Endodermal cell (in vitro differentiated cells): ENCODE data around the gene BARX2. TPM values are rescaled to one million over a fixed set of nuclear protein-coding genes. Genes with fewer than 3 reads are reported as not detected.
A peak's percentile ranks its signal among the peaks of the same experiment; 100 is the strongest.
"Not testable (repeated sequence)": the region's sequence is repeated elsewhere in the genome, so short reads cannot be mapped to it uniquely, and the experiment has no call there.

ENCODE experiments used
- DNase-seq: peaks from one replicate; pipeline ENCODE4 v3.0.0-alpha.2; 2017
- H3K27ac ChIP-seq: 2 replicates; pipeline ENCODE4 v1.5.1; 2013; ENCODE audit warnings: mild to moderate bottlenecking, low read depth, low read length, moderate library complexity
- H3K27me3 ChIP-seq: 2 replicates; pipeline ENCODE4 v1.6.1; 2013; ENCODE audit warnings: mild to moderate bottlenecking, low read length, moderate library complexity; ENCODE audit not compliant: insufficient read depth, control insufficient read depth, poor library complexity, severe bottlenecking
- H3K36me3 ChIP-seq: 2 replicates; pipeline ENCODE4 v1.7.0; 2013; ENCODE audit warnings: mild to moderate bottlenecking, low read length, moderate library complexity; ENCODE audit not compliant: control insufficient read depth, insufficient read depth
- H3K4me1 ChIP-seq: one replicate; pipeline ENCODE4 v1.7.0; 2013; ENCODE audit warnings: low read length; ENCODE audit not compliant: control insufficient read depth, insufficient read depth
- H3K4me3 ChIP-seq: 2 replicates; pipeline ENCODE4 v1.5.1; 2013; ENCODE audit warnings: mild to moderate bottlenecking, low read length, moderate library complexity
- H3K9ac ChIP-seq: 2 replicates; pipeline ENCODE4 v1.6.1; 2013; ENCODE audit warnings: mild to moderate bottlenecking, low read length, moderate library complexity; ENCODE audit not compliant: poor library complexity, severe bottlenecking; ENCODE audit errors: extremely low read depth
- H3K9me3 ChIP-seq: 2 replicates; pipeline ENCODE4 v1.6.1; 2013; ENCODE audit warnings: mild to moderate bottlenecking, low read length, moderate library complexity; ENCODE audit not compliant: control insufficient read depth
- H3K27ac Mint-ChIP-seq: 2 replicates; pipeline ENCODE4 v1.8.0; 2020; ENCODE audit warnings: mixed read lengths
- H3K27me3 Mint-ChIP-seq: 2 replicates; pipeline ENCODE4 v1.8.0; 2021; ENCODE audit warnings: mild to moderate bottlenecking, mixed read lengths; ENCODE audit not compliant: insufficient read depth
- H3K36me3 Mint-ChIP-seq: 2 replicates; pipeline ENCODE4 v1.8.0; 2020; ENCODE audit warnings: low read depth, mixed read lengths
- H3K4me1 Mint-ChIP-seq: 2 replicates; pipeline ENCODE4 v1.8.0; 2020; ENCODE audit warnings: mixed read lengths
- H3K4me3 Mint-ChIP-seq: 2 replicates; pipeline ENCODE4 v1.8.0; 2020; ENCODE audit warnings: mild to moderate bottlenecking, moderate library complexity, mixed read lengths
- H3K9me3 Mint-ChIP-seq: 2 replicates; pipeline ENCODE4 v1.8.0; 2020; ENCODE audit warnings: mild to moderate bottlenecking, mixed read lengths
- CTCF ChIP-seq: fragments of 200-600 bp; sonication (generic); conservative IDR thresholded peaks from 2 replicates; pipeline ENCODE4 v1.5.0; 2021; ENCODE audit warnings: antibody characterized with exemption, mild to moderate bottlenecking
- WGBS, 2 experiments: methylation state at CpG; one replicate each; pipeline versions ENCODE4 v1.1.5 to v1.1.7; 2013; ENCODE audit warnings: missing lambda C conversion rate in 2 of 2, mixed read lengths in 1 of 2; ENCODE audit not compliant: insufficient coverage in 1 of 2, insufficient read length in 1 of 2; 5-methylcytosine and 5-hydroxymethylcytosine counted together
- total RNA-seq, 2 donors: library from RNA; stranded (reverse); fragmentation: NEBNext Ultra II Directional in 1 of 2; extraction: Animal tissue kit (Norgen Biotek cat#: 25700) in 1 of 2; gene quantifications; 2 replicates in 1 of 2; 3 replicates in 1 of 2; pipeline ENCODE4 v1.2.1, GENCODE V29; 2021

BARX2 gene
- total RNA-seq, 2 donors from 2014 or later = not detected

DNA sequence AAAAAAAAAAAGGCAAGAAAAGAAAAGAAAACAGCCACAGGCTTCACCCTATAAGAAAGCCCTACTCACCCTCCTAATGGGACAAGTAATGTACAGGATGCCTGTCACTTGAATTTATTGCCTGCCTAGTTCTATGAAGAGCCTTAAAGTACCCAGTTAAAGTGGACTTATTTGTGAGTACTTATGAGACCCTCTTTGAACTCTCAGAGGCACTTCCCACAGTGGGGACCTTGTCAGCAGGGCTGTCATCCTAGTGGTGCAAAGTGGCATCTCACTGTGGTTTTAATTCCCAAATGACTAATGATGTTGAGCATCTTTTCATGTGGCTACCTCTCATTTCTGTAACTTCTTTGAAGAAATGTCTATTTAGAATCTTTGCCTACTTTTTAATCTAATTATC is 41.8 kb upstream of the BARX2 start:
- no peak overlapping the region for H3K27ac Mint-ChIP-seq
- Histone ChIP-seq H3K4me3 (no peak overlapping the region), H3K27me3 (no peaks in the 10 kb centered on the region), H3K36me3 (no peaks in the 10 kb centered on the region), H3K4me1 (no peaks in the 10 kb centered on the region), H3K9ac (no peak overlapping the region), H3K27ac (no peak overlapping the region), H3K9me3 (no peaks in the 10 kb centered on the region)
- no peaks in the 10 kb centered on the region for H3K9me3 Mint-ChIP-seq
- no peaks in the 10 kb centered on the region for H3K27me3 Mint-ChIP-seq
- no peak overlapping the region for H3K4me3 Mint-ChIP-seq
- H3K4me1 Mint-ChIP-seq = peaks cover 5% of the 10 kb centered on the region
- no peaks in the 10 kb centered on the region for H3K36me3 Mint-ChIP-seq
- peak; percentile 73 for TF ChIP-seq CTCF
- DNase-seq = no peak

DNA sequence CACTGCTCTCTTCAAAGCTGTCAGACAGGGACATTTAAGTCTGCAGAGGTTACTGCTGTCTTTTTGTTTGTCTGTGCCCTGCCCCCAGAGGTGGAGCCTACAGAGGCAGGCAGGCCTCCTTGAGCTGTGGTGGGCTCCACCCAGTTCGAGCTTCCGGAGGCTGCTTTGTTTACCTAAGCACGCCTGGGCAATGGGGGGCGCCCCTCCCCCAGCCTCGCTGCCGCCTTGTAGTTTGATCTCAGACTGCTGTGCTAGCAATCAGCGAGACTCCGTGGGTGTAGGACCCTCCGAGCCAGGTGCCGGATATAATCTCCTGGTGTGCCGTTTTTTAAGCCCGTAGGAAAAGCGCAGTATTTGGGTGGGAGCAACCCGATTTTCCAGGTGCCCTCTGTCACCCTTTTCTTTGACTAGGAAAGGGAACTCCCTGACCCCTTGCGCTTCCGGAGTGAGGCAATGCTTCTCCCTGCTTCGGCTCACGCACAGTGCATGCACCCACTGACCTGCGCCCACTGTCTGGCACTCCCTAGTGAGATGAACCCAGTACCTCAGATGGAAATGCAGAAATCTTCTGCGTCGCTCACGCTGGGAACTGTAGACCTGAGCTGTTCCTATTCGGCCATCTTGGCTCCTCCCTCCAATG is 31.2 kb upstream of the BARX2 start:
- Mint-ChIP-seq H3K27ac (peak overlapping the region; percentile 80), H3K4me3 (peak overlapping the region; percentile 37), H3K9me3 (peaks cover 21% of the 10 kb centered on the region)
- not testable (repeated sequence) for H3K9ac ChIP-seq, H3K4me3 ChIP-seq, H3K9me3 ChIP-seq, H3K27ac ChIP-seq, H3K36me3 ChIP-seq, H3K36me3 Mint-ChIP-seq, H3K4me1 ChIP-seq, H3K4me1 Mint-ChIP-seq, H3K27me3 ChIP-seq, H3K27me3 Mint-ChIP-seq
- DNase-seq = peak; percentile 72
- WGBS, 2 experiments = 73 to 88% methylated on average over 10 to 23 of the region's 23 CpGs

GRCh38 chr11:129346916-129347315 is 28.7 kb upstream of the BARX2 start:
- Mint-ChIP-seq H3K9me3 (peaks cover 21% of the 10 kb centered on the region), H3K4me3 (no peak overlapping the region), H3K27me3 (peaks cover 3% of the 10 kb centered on the region), H3K27ac (no peak overlapping the region), H3K4me1 (peaks cover 3% of the 10 kb centered on the region), H3K36me3 (peaks cover 4% of the 10 kb centered on the region)
- Histone ChIP-seq H3K4me1 (no peaks in the 10 kb centered on the region), H3K4me3 (no peak overlapping the region), H3K9me3 (no peaks in the 10 kb centered on the region), H3K36me3 (no peaks in the 10 kb centered on the region), H3K27me3 (peaks cover 4% of the 10 kb centered on the region), H3K9ac (no peak overlapping the region), H3K27ac (no peak overlapping the region)
- whole genome bisulfite sequencing, 2 experiments = no CpG with 5 or more reads among the region's 2 CpGs
- no peak for DNase-seq
- TF ChIP-seq CTCF = no peak

DNA sequence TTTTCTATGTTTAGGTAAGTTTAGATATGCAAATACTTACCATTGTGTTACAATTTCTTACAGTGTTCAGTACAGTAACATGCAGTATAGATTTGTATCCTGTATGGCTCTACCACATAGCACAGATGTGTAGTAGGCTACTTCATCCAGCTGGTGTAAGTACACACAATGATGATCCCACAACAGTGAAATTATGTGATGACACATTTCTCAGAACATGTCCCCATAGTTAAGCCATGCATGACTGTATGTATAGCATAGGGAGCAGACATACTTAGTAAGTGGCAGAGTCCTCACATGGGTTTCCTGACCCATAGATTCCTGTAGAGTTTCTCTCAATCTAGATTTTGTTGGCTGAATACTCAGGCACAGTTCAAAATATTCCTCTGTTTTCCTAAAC is 26.8 kb upstream of the BARX2 start:
- Histone ChIP-seq H3K4me1 (no peaks in the 10 kb centered on the region), H3K9ac (no peak overlapping the region), H3K4me3 (no peak overlapping the region), H3K27me3 (peaks cover 11% of the 10 kb centered on the region), H3K36me3 (no peaks in the 10 kb centered on the region), H3K27ac (no peak overlapping the region), H3K9me3 (no peaks in the 10 kb centered on the region)
- Mint-ChIP-seq H3K4me3 (no peak overlapping the region), H3K36me3 (peaks cover 4% of the 10 kb centered on the region), H3K27me3 (peaks cover 7% of the 10 kb centered on the region), H3K9me3 (peaks cover 21% of the 10 kb centered on the region), H3K4me1 (peaks cover 3% of the 10 kb centered on the region), H3K27ac (no peak overlapping the region)
- no peak for TF ChIP-seq CTCF
- no peak for DNase-seq
